PFSK-1 (cell line): Measurements from ENCODE around the gene MBD3L2.

Experiments used
- FOXP2 ChIP-seq: optimal IDR thresholded peaks from 2 replicates; pipeline ENCODE3; 2011; ENCODE audit warnings: borderline replicate concordance, control low read depth, inconsistent platforms; ENCODE audit not compliant: insufficient read depth; ENCODE audit errors: extremely low read length, extremely low read depth
- POLR2AphosphoS5 ChIP-seq: IDR thresholded peaks from 2 replicates; pipeline ENCODE4 v1.6.1; 2012; ENCODE audit warnings: low read depth, mild to moderate bottlenecking, control low read depth, low read length, moderate library complexity
- SIN3A ChIP-seq: IDR thresholded peaks from 2 replicates; pipeline ENCODE4 v1.6.1; 2012; ENCODE audit warnings: mild to moderate bottlenecking, low read length, moderate library complexity, borderline replicate concordance; ENCODE audit not compliant: insufficient read depth
- TAF1 ChIP-seq: IDR thresholded peaks from 2 replicates; pipeline ENCODE4 v1.6.1; 2012; ENCODE audit warnings: low read length, control low read depth, borderline replicate concordance; ENCODE audit not compliant: insufficient read depth
- TF ChIP-seq, protein P1 (sequence below), 2 experiments: IDR thresholded peaks; 2 replicates each; pipeline versions ENCODE4 v1.6.1 to v1.8.0; 2011 to 2012; ENCODE audit warnings: low read depth in 2 of 2, low read length in 2 of 2, control low read depth in 1 of 2, inconsistent platforms in 1 of 2, mild to moderate bottlenecking in 1 of 2, moderate library complexity in 1 of 2; ENCODE audit not compliant: insufficient read depth in 1 of 2

The MBD3L2 gene

DNA sequence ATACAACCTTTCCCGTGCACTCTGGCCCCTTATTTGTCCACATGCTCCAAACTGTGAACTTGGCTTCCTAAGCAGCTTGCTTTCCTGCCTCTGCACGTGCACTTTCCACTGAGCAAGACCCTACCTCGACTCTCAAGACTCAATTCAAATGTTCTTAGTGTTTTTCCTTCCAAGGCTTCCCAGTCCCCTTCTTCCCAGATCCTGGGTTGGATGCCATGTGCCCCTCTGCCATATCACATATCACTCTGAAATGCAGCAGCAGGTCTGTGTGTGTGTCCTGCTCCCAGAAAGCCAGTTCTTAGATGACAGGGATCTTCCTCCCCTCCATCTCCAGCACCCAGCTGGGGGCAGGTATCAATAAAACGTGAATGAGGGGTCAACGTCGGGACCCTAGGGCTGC is 23.4 kb downstream of the MBD3L2 start:
- TF ChIP-seq POLR2AphosphoS5, result no peak
- no peak for TF ChIP-seq TAF1

DNA sequence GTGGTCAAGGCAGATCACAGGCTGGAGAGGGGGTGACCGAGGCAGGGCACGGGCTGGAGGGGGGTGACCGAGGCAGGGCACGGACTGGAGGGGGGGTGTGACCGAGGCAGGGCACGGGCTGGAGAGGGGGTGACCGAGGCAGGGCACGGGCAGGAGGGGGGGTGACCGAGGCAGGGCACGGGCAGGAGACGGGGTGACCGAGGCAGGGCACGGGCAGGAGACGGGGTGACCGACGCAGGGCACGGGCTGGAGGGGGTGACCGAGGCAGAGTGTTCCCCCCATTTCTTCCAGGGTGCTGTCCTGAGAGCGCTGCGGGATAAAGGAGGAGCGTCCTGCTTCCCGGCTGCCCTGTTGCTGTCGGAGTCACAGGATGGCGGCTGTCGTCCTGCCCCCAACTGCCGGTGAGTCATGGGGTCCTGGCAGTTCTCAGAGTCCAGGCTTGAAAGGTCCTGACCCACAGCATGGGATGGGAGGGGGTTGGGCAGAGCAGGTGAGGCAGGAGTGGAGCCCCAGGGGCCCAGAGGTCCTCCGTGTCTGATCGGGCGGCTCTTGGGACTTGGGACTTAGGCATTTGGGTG is 25.7 kb downstream of the MBD3L2 start:
- TF ChIP-seq POLR2AphosphoS5, result no peak
- no peak for TF ChIP-seq FOXP2
- no peak for TF ChIP-seq SIN3A
- TF ChIP-seq, protein P1, sequence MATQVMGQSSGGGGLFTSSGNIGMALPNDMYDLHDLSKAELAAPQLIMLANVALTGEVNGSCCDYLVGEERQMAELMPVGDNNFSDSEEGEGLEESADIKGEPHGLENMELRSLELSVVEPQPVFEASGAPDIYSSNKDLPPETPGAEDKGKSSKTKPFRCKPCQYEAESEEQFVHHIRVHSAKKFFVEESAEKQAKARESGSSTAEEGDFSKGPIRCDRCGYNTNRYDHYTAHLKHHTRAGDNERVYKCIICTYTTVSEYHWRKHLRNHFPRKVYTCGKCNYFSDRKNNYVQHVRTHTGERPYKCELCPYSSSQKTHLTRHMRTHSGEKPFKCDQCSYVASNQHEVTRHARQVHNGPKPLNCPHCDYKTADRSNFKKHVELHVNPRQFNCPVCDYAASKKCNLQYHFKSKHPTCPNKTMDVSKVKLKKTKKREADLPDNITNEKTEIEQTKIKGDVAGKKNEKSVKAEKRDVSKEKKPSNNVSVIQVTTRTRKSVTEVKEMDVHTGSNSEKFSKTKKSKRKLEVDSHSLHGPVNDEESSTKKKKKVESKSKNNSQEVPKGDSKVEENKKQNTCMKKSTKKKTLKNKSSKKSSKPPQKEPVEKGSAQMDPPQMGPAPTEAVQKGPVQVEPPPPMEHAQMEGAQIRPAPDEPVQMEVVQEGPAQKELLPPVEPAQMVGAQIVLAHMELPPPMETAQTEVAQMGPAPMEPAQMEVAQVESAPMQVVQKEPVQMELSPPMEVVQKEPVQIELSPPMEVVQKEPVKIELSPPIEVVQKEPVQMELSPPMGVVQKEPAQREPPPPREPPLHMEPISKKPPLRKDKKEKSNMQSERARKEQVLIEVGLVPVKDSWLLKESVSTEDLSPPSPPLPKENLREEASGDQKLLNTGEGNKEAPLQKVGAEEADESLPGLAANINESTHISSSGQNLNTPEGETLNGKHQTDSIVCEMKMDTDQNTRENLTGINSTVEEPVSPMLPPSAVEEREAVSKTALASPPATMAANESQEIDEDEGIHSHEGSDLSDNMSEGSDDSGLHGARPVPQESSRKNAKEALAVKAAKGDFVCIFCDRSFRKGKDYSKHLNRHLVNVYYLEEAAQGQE (IDR thresholded peaks at IDR 0.05; ENCODE audit: insufficient read depth in 1 of 2, low read depth in 2 of 2, low read length in 2 of 2), result no peak
- TF ChIP-seq TAF1, result no peak

DNA sequence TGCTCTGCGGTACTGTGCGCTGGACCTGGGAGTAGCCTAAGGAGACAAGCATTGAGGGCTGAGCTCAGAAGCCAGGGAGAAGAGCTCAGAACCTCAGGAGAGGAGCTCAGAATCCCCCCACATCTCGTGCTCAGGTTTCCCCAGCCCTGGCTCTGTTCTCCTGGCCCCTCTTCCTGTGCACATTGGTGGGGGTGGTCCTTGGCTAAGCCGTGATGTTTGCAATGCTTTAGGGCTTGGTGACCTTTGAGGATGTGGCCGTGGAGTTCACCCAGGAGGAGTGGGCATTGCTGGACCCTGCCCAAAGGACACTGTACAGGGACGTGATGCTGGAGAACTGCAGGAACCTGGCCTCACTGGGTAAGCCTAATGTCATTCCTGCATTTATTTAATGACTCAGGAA is 27.0 kb downstream of the MBD3L2 start:
- TF ChIP-seq FOXP2, result no peak
- TF ChIP-seq TAF1, result no peak
- TF ChIP-seq, protein P1 (IDR thresholded peaks at IDR 0.05; ENCODE audit: insufficient read depth in 1 of 2, low read depth in 2 of 2, low read length in 2 of 2), result no peak
- TF ChIP-seq SIN3A, result no peak
- TF ChIP-seq POLR2AphosphoS5, result no peak

DNA sequence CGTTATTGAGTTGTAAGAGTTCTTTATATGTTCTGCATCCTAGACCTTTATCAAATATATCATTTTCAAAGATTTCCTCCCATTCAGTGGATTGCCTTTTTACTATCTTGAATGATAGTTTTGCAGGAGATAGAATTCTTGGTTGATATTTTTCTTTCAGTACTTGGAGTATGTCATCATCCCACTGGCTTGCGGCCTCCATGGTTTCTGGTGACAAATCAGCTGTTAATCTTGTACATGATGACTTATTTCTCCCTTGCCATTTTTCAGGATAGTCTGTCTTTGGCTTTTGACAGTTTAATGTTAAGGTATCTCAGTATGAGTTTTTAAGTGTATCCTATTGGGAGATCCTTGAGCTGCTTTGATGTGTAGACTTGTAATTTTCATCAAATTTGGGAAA is 28.9 kb downstream of the MBD3L2 start:
- TF ChIP-seq, protein P1 (IDR thresholded peaks at IDR 0.05; ENCODE audit: insufficient read depth in 1 of 2, low read depth in 2 of 2, low read length in 2 of 2), result no peak
- TF ChIP-seq TAF1 (no peak), SIN3A (no peak), POLR2AphosphoS5 (no peak), FOXP2 (no peak)

DNA sequence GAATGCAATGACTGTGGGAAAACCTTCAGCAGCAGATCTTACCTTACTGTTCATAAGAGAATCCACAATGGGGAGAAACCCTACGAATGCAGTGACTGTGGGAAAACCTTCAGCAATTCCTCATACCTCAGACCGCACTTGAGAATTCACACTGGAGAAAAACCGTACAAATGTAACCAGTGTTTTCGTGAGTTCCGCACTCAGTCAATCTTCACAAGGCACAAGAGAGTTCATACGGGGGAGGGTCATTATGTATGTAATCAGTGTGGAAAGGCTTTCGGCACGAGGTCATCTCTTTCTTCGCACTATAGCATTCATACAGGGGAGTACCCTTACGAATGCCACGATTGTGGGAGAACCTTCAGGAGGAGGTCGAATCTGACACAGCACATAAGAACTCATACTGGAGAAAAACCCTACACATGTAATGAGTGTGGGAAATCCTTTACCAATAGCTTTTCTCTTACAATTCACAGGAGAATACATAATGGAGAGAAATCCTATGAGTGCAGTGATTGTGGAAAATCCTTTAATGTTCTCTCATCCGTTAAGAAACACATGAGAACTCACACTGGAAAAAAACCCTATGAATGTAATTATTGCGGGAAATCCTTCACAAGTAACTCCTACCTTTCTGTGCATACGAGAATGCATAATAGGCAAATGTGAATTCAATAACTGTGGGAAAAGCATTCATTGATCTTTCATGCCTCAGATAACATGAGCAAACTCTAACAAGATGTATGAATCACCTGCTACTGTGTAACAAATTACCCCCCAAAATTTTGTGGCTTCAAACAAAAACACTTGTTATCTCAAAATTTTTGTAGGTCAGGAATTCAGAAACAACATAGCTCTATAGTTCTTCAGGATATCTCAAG is 34.2 kb downstream of the MBD3L2 start:
- TF ChIP-seq TAF1 (no peak), FOXP2 (no peak), POLR2AphosphoS5 (no peak), SIN3A (no peak)
- TF ChIP-seq, protein P1 (IDR thresholded peaks at IDR 0.05; ENCODE audit: insufficient read depth in 1 of 2, low read depth in 2 of 2, low read length in 2 of 2), result no peak
